KMS-11 (cell line): Measurements from ENCODE around the gene TEX13A.

Experiments used
- H2AFZ ChIP-seq: fragments of 200-600 bp; sonication (generic); 2 replicates; pipeline ENCODE4 v1.6.1; 2016; ENCODE audit warnings: antibody characterized with exemption, mixed run types, low read depth
- H3K27ac ChIP-seq: fragments of 200-600 bp; sonication (generic); 2 replicates; pipeline ENCODE4 v1.6.1; 2016; ENCODE audit warnings: mild to moderate bottlenecking, mixed run types
- H3K27me3 ChIP-seq: fragments of 200-600 bp; sonication (generic); 2 replicates; pipeline ENCODE4 v1.6.1; 2017; ENCODE audit warnings: mild to moderate bottlenecking, low read depth, mixed run types, moderate library complexity; ENCODE audit not compliant: insufficient read depth
- H3K36me3 ChIP-seq: fragments of 200-600 bp; sonication (generic); 2 replicates; pipeline ENCODE4 v1.6.1; 2017; ENCODE audit warnings: mild to moderate bottlenecking, mixed run types; ENCODE audit not compliant: insufficient read depth
- H3K4me1 ChIP-seq: fragments of 200-600 bp; sonication (generic); 2 replicates; pipeline ENCODE4 v1.6.1; 2016; ENCODE audit warnings: mild to moderate bottlenecking, low read depth, mixed run types; ENCODE audit not compliant: poor library complexity, severe bottlenecking
- H3K4me2 ChIP-seq: fragments of 200-600 bp; sonication (generic); 2 replicates; pipeline ENCODE4 v1.7.0; 2016; ENCODE audit warnings: mild to moderate bottlenecking, mixed run types
- H3K4me3 ChIP-seq: fragments of 200-600 bp; sonication (generic); IDR thresholded peaks from 2 replicates; pipeline ENCODE4 v1.6.1; 2017; ENCODE audit warnings: low read depth, low read length, mixed read lengths; ENCODE audit not compliant: insufficient read depth
- H3K79me2 ChIP-seq: fragments of 200-600 bp; sonication (generic); 2 replicates; pipeline ENCODE4 v1.6.1; 2016; ENCODE audit warnings: low read depth, mixed run types; ENCODE audit not compliant: insufficient read depth
- H3K9ac ChIP-seq: fragments of 200-600 bp; sonication (generic); 2 replicates; pipeline ENCODE4 v1.6.1; 2016; ENCODE audit warnings: mild to moderate bottlenecking, mixed run types
- H4K20me1 ChIP-seq: fragments of 200-600 bp; sonication (generic); 2 replicates; pipeline ENCODE4 v1.6.1; 2016; ENCODE audit warnings: mild to moderate bottlenecking, mixed run types; ENCODE audit not compliant: insufficient read depth
- CTCF ChIP-seq: fragments of 200-600 bp; sonication (generic); conservative IDR thresholded peaks from 2 replicates; pipeline ENCODE4 v1.6.1; 2017; ENCODE audit warnings: low read depth, mild to moderate bottlenecking, antibody characterized with exemption, low read length, moderate library complexity, mixed read lengths

TEX13A gene

GRCh38 chrX:105209406-105209805, 11.1 kb downstream of the TEX13A start:
- no peak overlapping the region for H3K27ac ChIP-seq
- no peaks in the 10 kb centered on the region for H4K20me1 ChIP-seq
- no peak overlapping the region for H3K9ac ChIP-seq
- H3K27me3 ChIP-seq: no peaks in the 10 kb centered on the region
- H3K4me2 ChIP-seq: no peak overlapping the region
- no peak overlapping the region for H2AFZ ChIP-seq
- TF ChIP-seq CTCF: no peak
- no peaks in the 10 kb centered on the region for H3K36me3 ChIP-seq
- H3K79me2 ChIP-seq: no peaks in the 10 kb centered on the region
- no peak overlapping the region for H3K4me3 ChIP-seq
- H3K4me1 ChIP-seq: no peaks in the 10 kb centered on the region

- Histone ChIP-seq H3K4me1 (no peaks in the 10 kb centered on the region), H3K36me3 (no peaks in the 10 kb centered on the region), H3K79me2 (no peaks in the 10 kb centered on the region), H4K20me1 (no peaks in the 10 kb centered on the region), H2AFZ (no peak overlapping the region), H3K27me3 (no peaks in the 10 kb centered on the region), H3K4me3 (no peak overlapping the region), H3K9ac (no peak overlapping the region), H3K27ac (no peak overlapping the region), H3K4me2 (no peak overlapping the region)
- peak; percentile 52 for TF ChIP-seq CTCF
These were observed 28.6 kb downstream of the TEX13A start for GRCh38 chrX:105191878-105192277.

GRCh38 chrX:105190252-105190853, 30.1 kb downstream of the TEX13A start:
- Histone ChIP-seq H2AFZ (peak overlapping the region; percentile 35; the same call in 1 of the 2 replicates), H3K4me3 (no peak overlapping the region), H4K20me1 (no peaks in the 10 kb centered on the region), H3K4me2 (no peak overlapping the region), H3K4me1 (no peaks in the 10 kb centered on the region), H3K36me3 (no peaks in the 10 kb centered on the region), H3K27me3 (no peaks in the 10 kb centered on the region), H3K79me2 (no peaks in the 10 kb centered on the region), H3K27ac (no peak overlapping the region), H3K9ac (no peak overlapping the region)
- peak; percentile 84 for TF ChIP-seq CTCF

- Histone ChIP-seq H3K27me3 (no peaks in the 10 kb centered on the region), H2AFZ (no peak overlapping the region), H4K20me1 (no peaks in the 10 kb centered on the region), H3K9ac (no peak overlapping the region), H3K36me3 (no peaks in the 10 kb centered on the region), H3K79me2 (no peaks in the 10 kb centered on the region), H3K4me2 (no peak overlapping the region), H3K27ac (no peak overlapping the region), H3K4me3 (no peak overlapping the region), H3K4me1 (no peaks in the 10 kb centered on the region)
- no peak for TF ChIP-seq CTCF
These were observed 31.4 kb downstream of the TEX13A start for GRCh38 chrX:105189093-105189492.
